Naive thymus-derived CD4-positive, alpha-beta T cell (primary cell): ENCODE measurements around the gene TADA3. TPM values are rescaled to one million over a fixed set of nuclear protein-coding genes. Genes with fewer than 3 reads are reported as not detected.

Experiments used
- ATAC-seq: fragments of 150-1000 bp; cut with Tn5 transposase; 2 replicates; pipeline ENCODE4 v1.10.0; 2021; ENCODE audit warnings: mild to moderate bottlenecking, moderate library complexity
- CTCF ChIA-PET: fragments of 350-600 bp; sonication (Branson Sonifier 250); formaldehyde crosslinking; loops from one replicate; lab custom pipeline; 2021; ENCODE audit warnings: antibody characterized with exemption; lab: Charles Lee
- POLR2A ChIA-PET: fragments of 350-600 bp; sonication (Branson Sonifier 250); formaldehyde crosslinking; loops from one replicate; lab custom pipeline; 2021; ENCODE audit warnings: antibody characterized with exemption, inconsistent platforms; lab: Charles Lee
- DNase-seq, 9 donors: peaks; one replicate each; pipeline versions ENCODE4 v3.0.0 to v3.0.0-alpha.2; 2020 to 2022; ENCODE audit warnings: mixed read lengths in 1 of 9
- H3K27ac ChIP-seq: one replicate; pipeline ENCODE4 v1.7.0; 2013; ENCODE audit warnings: mild to moderate bottlenecking, low read depth, low read length, moderate library complexity
- H3K27me3 ChIP-seq, 2 donors: one replicate each; pipeline ENCODE4 v1.7.0; 2013; ENCODE audit warnings: low read length in 2 of 2, mild to moderate bottlenecking in 2 of 2, moderate library complexity in 2 of 2; ENCODE audit not compliant: control insufficient read depth in 2 of 2, insufficient read depth in 2 of 2
- H3K36me3 ChIP-seq, 3 experiments: 1 replicate in 2 of 3; 2 replicates in 1 of 3; pipeline ENCODE4 v1.7.0; 2013; ENCODE audit warnings: low read length in 3 of 3, mild to moderate bottlenecking in 3 of 3, moderate library complexity in 1 of 3; ENCODE audit not compliant: insufficient read depth in 3 of 3, control insufficient read depth in 2 of 3
- H3K4me1 ChIP-seq, 2 donors: one replicate each; pipeline ENCODE4 v1.7.0; 2013; ENCODE audit warnings: low read length in 2 of 2, mild to moderate bottlenecking in 2 of 2, moderate library complexity in 1 of 2; ENCODE audit not compliant: control insufficient read depth in 2 of 2, insufficient read depth in 2 of 2
- H3K4me3 ChIP-seq: 2 replicates; pipeline ENCODE4 v1.7.0; 2013; ENCODE audit warnings: mild to moderate bottlenecking, low read length
- H3K9me3 ChIP-seq, 3 experiments: 1 replicate in 2 of 3; 2 replicates in 1 of 3; pipeline ENCODE4 v1.7.0; 2013; ENCODE audit warnings: low read length in 3 of 3; ENCODE audit not compliant: control insufficient read depth in 2 of 3
- H3K27ac Mint-ChIP-seq, 9 donors: one replicate each; pipeline ENCODE4 v1.8.0; 2020 to 2022; ENCODE audit warnings: mixed read lengths in 9 of 9, mild to moderate bottlenecking in 8 of 9, moderate library complexity in 5 of 9, inconsistent platforms in 2 of 9
- H3K27me3 Mint-ChIP-seq, 5 donors: one replicate each; pipeline ENCODE4 v1.8.0; 2021 to 2022; ENCODE audit warnings: mixed read lengths in 5 of 5, mild to moderate bottlenecking in 1 of 5
- H3K36me3 Mint-ChIP-seq, 5 donors: one replicate each; pipeline ENCODE4 v1.8.0; 2020 to 2022; ENCODE audit warnings: mixed read lengths in 5 of 5, mild to moderate bottlenecking in 3 of 5, inconsistent platforms in 1 of 5
- H3K4me1 Mint-ChIP-seq, 7 donors: one replicate each; pipeline ENCODE4 v1.8.0; 2020 to 2022; ENCODE audit warnings: mixed read lengths in 7 of 7, mild to moderate bottlenecking in 3 of 7, inconsistent platforms in 1 of 7
- H3K4me3 Mint-ChIP-seq, 10 donors: one replicate each; pipeline ENCODE4 v1.8.0; 2020 to 2022; ENCODE audit warnings: mild to moderate bottlenecking in 10 of 10, mixed read lengths in 10 of 10, moderate library complexity in 6 of 10, inconsistent platforms in 2 of 10
- H3K9me3 Mint-ChIP-seq, 11 donors: one replicate each; pipeline ENCODE4 v1.8.0; 2020 to 2022; ENCODE audit warnings: mixed read lengths in 11 of 11, mild to moderate bottlenecking in 4 of 11, inconsistent platforms in 1 of 11, moderate library complexity in 1 of 11
- intact Hi-C, 2 donors: fragments of 100-400 bp; cut with micrococcal nuclease; formaldehyde crosslinking; loops; one replicate each; pipeline ENCODE4 v1.15.1; 2023
- polyA plus RNA-seq, 2 donors: library from polyadenylated mRNA; unstranded; fragments of 300-500 nt; fragmentation: Illumina TruSeq; gene quantifications; one replicate each; pipeline ENCODE4 v1.2.3, GENCODE V29; 2021
- total RNA-seq, 6 experiments: library from RNA in 5 of 6; stranded (reverse) in 5 of 6; gene quantifications; 1 replicate in 5 of 6; 2 replicates in 1 of 6; pipeline ENCODE4 v1.2.3 and lab custom pipeline; 2021 to 2026

TADA3 gene
- total and polyA plus RNA-seq, 7 experiments from 2014 or later = 31.6 to 69.5 (median 42.7) TPM

DNA sequence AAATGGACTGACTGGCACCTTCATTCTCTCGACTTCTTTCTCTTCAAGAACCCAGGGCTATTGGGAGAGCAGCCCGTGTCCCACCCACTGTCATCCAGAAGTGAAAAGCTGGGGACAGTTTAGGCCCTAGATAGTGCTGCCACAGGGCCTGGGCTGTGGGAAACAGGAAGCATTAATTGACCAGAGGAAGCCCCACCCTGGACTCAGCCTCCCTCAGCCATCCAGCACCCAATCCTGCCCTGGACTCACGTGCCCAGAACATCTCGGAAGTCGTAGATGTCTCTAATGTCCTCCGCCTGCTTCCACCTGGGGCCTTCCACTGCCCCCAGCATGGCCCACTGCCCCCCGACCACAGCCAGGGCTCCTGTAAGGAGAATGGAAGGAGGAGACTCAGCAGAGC is 24.9 kb downstream of the TADA3 start:
- ATAC-seq (peak; percentile 70), DNase-seq (no peak)
- H3K27ac ChIP-seq = no peak overlapping the region
- peaks cover 8 to 13% of the 10 kb centered on the region in 2 donors for H3K4me1 ChIP-seq
- ChIA-PET CTCF (no interaction called here), POLR2A (interaction anchor here (0.7 kb wide), 2 partner anchors 16 to 34 kb away, joined by 3 read pairs; no protein-coding TSS in a partner anchor)
- Mint-ChIP-seq H3K9me3 (no peaks in the 10 kb centered on the region), H3K4me1 (peaks cover 13 to 41% (median 24%) of the 10 kb centered on the region in 7 donors), H3K27me3 (peaks cover 0 to 3% (median 0%) of the 10 kb centered on the region in 5 donors), H3K36me3 (peaks cover 0 to 12% (median 0%) of the 10 kb centered on the region in 5 donors), H3K27ac (peak overlapping the region in 4 of 9 donors; percentile 1 to 57 (median 22)), H3K4me3 (peak overlapping the region in 1 of 10 donors; percentile 17)
- intact Hi-C loops = no loop called here
- H3K9me3 ChIP-seq = no peaks in the 10 kb centered on the region
- no peaks in the 10 kb centered on the region for H3K27me3 ChIP-seq
- no peaks in the 10 kb centered on the region for H3K36me3 ChIP-seq
- H3K4me3 ChIP-seq = no peak overlapping the region

DNA sequence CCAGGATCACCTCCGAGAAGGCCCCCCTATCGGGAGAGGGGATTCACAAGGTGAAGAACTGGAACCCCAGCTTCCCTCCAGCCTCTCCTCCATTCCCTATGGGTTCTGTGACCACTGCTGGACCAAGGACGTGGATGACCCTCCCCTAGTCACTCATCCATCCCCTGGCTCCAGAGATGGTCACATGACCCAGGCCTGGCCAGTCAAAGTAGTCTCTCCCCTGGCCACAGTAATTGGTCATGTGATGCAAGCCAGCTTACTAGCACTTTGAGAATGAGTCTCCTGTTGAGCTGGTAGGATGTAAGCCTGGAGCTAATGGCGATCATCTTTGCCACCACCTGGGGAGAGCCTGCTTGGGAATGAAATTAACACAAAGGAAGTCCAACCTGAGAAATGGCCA is 26.4 kb downstream of the TADA3 start:
- H3K36me3 ChIP-seq = no peaks in the 10 kb centered on the region
- H3K4me3 ChIP-seq = no peak overlapping the region
- Mint-ChIP-seq H3K4me3 (no peak overlapping the region), H3K27ac (peak overlapping the region in 1 of 9 donors; percentile 70), H3K4me1 (peaks cover 13 to 36% (median 22%) of the 10 kb centered on the region in 7 donors), H3K27me3 (peaks cover 0 to 1% (median 0%) of the 10 kb centered on the region in 5 donors), H3K9me3 (no peaks in the 10 kb centered on the region), H3K36me3 (peaks cover 0 to 18% (median 3%) of the 10 kb centered on the region in 5 donors)
- DNase-seq (no peak), ATAC-seq (no peak)
- ChIA-PET CTCF (interaction anchor here (0.7 kb wide), 1 partner anchor 15 kb away, joined by 3 read pairs; no protein-coding TSS in a partner anchor), POLR2A (interaction anchor here (1.3 kb wide), 1 partner anchor 27 kb away, joined by 3 read pairs; the partner anchor contains the start of genes ARPC4 and TADA3)
- H3K9me3 ChIP-seq = no peaks in the 10 kb centered on the region
- H3K27me3 ChIP-seq = no peaks in the 10 kb centered on the region
- peaks cover 8 to 13% of the 10 kb centered on the region in 2 donors for H3K4me1 ChIP-seq
- no peak overlapping the region for H3K27ac ChIP-seq
- intact Hi-C loops = no loop called here

DNA sequence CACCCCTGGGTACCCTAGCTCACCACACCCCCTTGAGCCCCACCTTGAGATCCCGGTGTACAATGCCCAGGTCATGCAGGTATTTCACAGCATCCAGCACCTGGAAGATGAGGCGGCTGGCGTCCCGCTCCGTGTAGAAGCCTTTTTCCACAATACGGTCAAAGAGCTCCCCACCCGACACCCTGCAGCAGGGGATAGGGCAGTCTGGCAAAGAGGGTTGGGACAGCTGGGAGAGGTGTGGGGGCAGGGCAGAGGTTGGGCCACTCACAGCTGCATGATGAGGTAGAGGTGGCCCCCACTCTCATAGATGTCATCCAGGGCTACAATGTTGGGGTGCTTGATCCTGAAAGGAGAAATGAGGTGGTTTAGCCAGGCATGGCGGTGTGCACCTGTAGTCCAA is 29.4 kb downstream of the TADA3 start:
- H3K9me3 Mint-ChIP-seq = no peaks in the 10 kb centered on the region
- peaks cover 5 to 30% (median 15%) of the 10 kb centered on the region in 5 donors for H3K36me3 Mint-ChIP-seq
- Histone ChIP-seq H3K27ac (no peak overlapping the region), H3K4me3 (no peak overlapping the region), H3K4me1 (no peaks in the 10 kb centered on the region), H3K36me3 (peaks cover 0 to 12% (median 3%) of the 10 kb centered on the region in 3 experiments), H3K27me3 (no peaks in the 10 kb centered on the region), H3K9me3 (no peaks in the 10 kb centered on the region)
- ChIA-PET POLR2A (interaction anchor here (1.7 kb wide), 1 partner anchor 17 kb away, joined by 4 read pairs; no protein-coding TSS in a partner anchor), CTCF (no interaction called here)
- intact Hi-C loops = no loop called here
- no peak overlapping the region for H3K4me3 Mint-ChIP-seq
- no peaks in the 10 kb centered on the region for H3K27me3 Mint-ChIP-seq
- H3K4me1 Mint-ChIP-seq = peaks cover 5 to 14% (median 9%) of the 10 kb centered on the region in 7 donors
- no peak for DNase-seq
- no peak overlapping the region for H3K27ac Mint-ChIP-seq
- no peak for ATAC-seq

DNA sequence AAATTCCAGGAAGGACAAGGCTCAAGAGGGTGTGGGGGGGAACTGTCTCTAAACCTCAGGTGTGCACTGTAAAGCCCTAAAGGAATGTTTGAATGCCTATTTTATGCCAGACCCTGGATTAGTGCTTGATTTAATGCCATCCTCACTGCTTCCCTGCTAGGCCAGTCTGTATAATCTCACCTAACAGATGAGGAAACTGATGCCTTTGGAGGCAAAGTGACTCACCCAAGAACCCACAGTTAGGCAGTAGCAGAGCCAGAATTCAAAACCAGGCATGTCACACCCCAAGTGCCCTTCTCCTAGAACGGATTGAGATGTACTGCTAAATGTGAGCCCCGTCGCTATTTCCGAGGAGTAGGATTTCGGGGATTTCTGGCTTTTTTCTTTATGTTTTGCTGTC is 30.4 kb downstream of the TADA3 start:
- Mint-ChIP-seq H3K27ac (no peak overlapping the region), H3K4me3 (no peak overlapping the region), H3K27me3 (no peaks in the 10 kb centered on the region), H3K36me3 (peaks cover 5 to 29% (median 15%) of the 10 kb centered on the region in 5 donors), H3K9me3 (no peaks in the 10 kb centered on the region), H3K4me1 (peaks cover 0 to 7% (median 5%) of the 10 kb centered on the region in 7 donors)
- Histone ChIP-seq H3K36me3 (peaks cover 0 to 21% (median 3%) of the 10 kb centered on the region in 3 experiments), H3K27me3 (no peaks in the 10 kb centered on the region), H3K27ac (no peak overlapping the region), H3K4me1 (no peaks in the 10 kb centered on the region), H3K4me3 (no peak overlapping the region), H3K9me3 (no peaks in the 10 kb centered on the region)
- no peak for ATAC-seq
- ChIA-PET POLR2A (no interaction called here), CTCF (no interaction called here)
- intact Hi-C loops = no loop called here
- no peak for DNase-seq

DNA sequence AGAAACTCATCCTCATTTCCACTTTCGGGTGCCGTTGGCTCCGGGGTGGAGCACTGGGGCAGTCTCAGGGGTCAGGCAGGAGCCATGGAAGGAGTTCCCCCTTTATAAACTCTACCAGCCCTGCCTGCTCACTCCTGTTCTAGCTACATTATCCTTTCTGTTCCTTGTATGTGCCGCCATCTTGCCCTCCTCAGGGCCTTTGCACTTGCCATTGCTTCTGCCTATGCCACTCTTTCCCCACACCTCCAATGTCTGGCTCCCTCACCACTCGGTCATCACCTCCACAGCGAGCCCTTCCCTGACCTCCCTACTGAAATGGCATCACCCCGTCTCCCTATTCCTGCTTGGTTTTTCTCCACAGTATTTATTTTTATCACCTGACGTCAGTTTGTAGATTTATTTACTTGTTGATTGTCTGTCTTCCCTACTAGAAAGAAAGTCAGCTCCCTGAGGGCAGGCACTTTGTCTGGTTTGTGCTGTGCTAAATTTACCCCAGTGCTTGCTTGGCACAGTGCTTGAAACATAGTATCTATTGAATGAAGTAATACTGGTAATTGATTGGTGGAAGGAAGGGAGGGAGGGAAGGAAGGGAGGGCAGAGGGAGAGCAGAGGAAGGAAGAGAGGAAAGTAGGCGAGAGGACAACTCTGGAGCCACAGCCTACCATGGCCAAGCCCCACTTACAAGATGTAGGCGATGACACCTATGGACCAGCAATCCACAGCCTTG is 31.3 kb downstream of the TADA3 start:
- no peaks in the 10 kb centered on the region for H3K9me3 Mint-ChIP-seq
- peaks cover 5 to 31% (median 15%) of the 10 kb centered on the region in 5 donors for H3K36me3 Mint-ChIP-seq
- no peaks in the 10 kb centered on the region for H3K9me3 ChIP-seq
- peaks cover 0 to 31% (median 3%) of the 10 kb centered on the region in 3 experiments for H3K36me3 ChIP-seq
- H3K4me3 Mint-ChIP-seq = no peak overlapping the region
- no peak overlapping the region for H3K27ac ChIP-seq
- ATAC-seq = no peak
- H3K4me1 ChIP-seq = no peaks in the 10 kb centered on the region
- H3K4me1 Mint-ChIP-seq = peaks cover 0 to 4% (median 3%) of the 10 kb centered on the region in 7 donors
- H3K27me3 Mint-ChIP-seq = no peaks in the 10 kb centered on the region
- H3K4me3 ChIP-seq = no peak overlapping the region
- intact Hi-C loops = no loop called here
- ChIA-PET POLR2A (no interaction called here), CTCF (no interaction called here)
- no peak overlapping the region for H3K27ac Mint-ChIP-seq
- no peaks in the 10 kb centered on the region for H3K27me3 ChIP-seq
- no peak for DNase-seq

DNA sequence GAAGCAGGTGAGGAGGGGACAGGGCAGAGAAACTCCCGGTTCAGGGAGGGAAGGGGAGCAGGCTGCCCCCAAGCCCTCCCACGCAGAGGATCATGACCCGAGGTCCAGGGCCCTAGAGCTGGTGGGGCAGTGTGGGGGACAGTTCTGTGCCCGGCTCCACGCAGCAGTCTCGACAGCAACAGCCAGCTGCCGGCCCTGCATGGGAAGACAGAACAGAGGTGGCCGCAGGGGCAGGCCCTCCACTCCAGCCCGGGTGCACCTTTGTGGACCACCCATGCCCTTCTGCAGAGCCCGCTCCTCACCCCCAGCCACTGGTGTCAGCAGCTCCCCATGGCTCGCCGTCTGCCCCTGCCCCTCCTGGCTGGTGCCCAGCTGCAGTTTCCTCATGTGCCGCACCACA is 34.8 kb downstream of the TADA3 start:
- H3K4me3 ChIP-seq = no peak overlapping the region
- Mint-ChIP-seq H3K27ac (no peak overlapping the region), H3K4me3 (no peak overlapping the region), H3K27me3 (no peaks in the 10 kb centered on the region), H3K36me3 (peaks cover 5 to 35% (median 26%) of the 10 kb centered on the region in 5 donors), H3K9me3 (no peaks in the 10 kb centered on the region), H3K4me1 (peaks cover 10 to 24% (median 18%) of the 10 kb centered on the region in 7 donors)
- POLR2A ChIA-PET = interaction anchor here (0.7 kb wide), 1 partner anchor 15 kb away, joined by 3 read pairs; no protein-coding TSS in a partner anchor
- H3K27ac ChIP-seq = no peak overlapping the region
- H3K27me3 ChIP-seq = no peaks in the 10 kb centered on the region
- no peak for ATAC-seq
- H3K36me3 ChIP-seq = peaks cover 0 to 50% (median 3%) of the 10 kb centered on the region in 3 experiments
- H3K9me3 ChIP-seq = no peaks in the 10 kb centered on the region
- CTCF ChIA-PET = no interaction called here
- H3K4me1 ChIP-seq = no peaks in the 10 kb centered on the region
- DNase-seq = no peak
- intact Hi-C loops = no loop called here
